SK-N-SH treated with all-trans-retinoic acid at 6 μM for 48 hours (cell line): ENCODE data around the gene SLX9.

Source experiments
- CREB5 ChIP-seq: fragments of 250-450 bp; sonication (Bioruptor Pico); IDR thresholded peaks from 2 replicates; pipeline ENCODE4 v1.5.1; 2020; ENCODE audit warnings: low read depth, mild to moderate bottlenecking, moderate library complexity
- PATZ1 ChIP-seq: fragments of 250-450 bp; sonication (Bioruptor Pico); IDR thresholded peaks from 2 replicates; pipeline ENCODE4 v1.8.0; 2020; ENCODE audit warnings: mild to moderate bottlenecking, moderate library complexity, borderline replicate concordance
- POU6F1 ChIP-seq: fragments of 250-450 bp; sonication (Bioruptor Pico); IDR thresholded peaks from 2 replicates; pipeline ENCODE4 v1.8.0; 2021; ENCODE audit warnings: low read depth, mild to moderate bottlenecking, moderate library complexity, borderline replicate concordance
- PPARA ChIP-seq: fragments of 250-450 bp; sonication (Bioruptor Pico); IDR thresholded peaks from 2 replicates; pipeline ENCODE4 v1.5.0; 2020; ENCODE audit warnings: mild to moderate bottlenecking, borderline replicate concordance
- RARB ChIP-seq: fragments of 250-450 bp; sonication (Bioruptor Pico); IDR thresholded peaks from 2 replicates; pipeline ENCODE4 v1.8.0; 2021; ENCODE audit warnings: mild to moderate bottlenecking, moderate library complexity
- SNAI2 ChIP-seq: fragments of 250-450 bp; sonication (Bioruptor Pico); IDR thresholded peaks from 2 replicates; pipeline ENCODE4 v1.5.0; 2020; ENCODE audit warnings: mild to moderate bottlenecking, moderate library complexity
- TCF4 ChIP-seq: fragments of 250-450 bp; sonication (Bioruptor Pico); IDR thresholded peaks from 2 replicates; pipeline ENCODE4 v1.8.0; 2021; ENCODE audit warnings: mild to moderate bottlenecking, moderate library complexity, borderline replicate concordance
- TOX ChIP-seq: fragments of 250-450 bp; sonication (Bioruptor Pico); IDR thresholded peaks from 2 replicates; pipeline ENCODE4 v1.8.0; 2021; ENCODE audit warnings: mild to moderate bottlenecking, moderate library complexity, borderline replicate concordance
- TSHZ2 ChIP-seq: fragments of 250-450 bp; sonication (Bioruptor Pico); IDR thresholded peaks from 2 replicates; pipeline ENCODE4 v1.5.0; 2020; ENCODE audit warnings: mild to moderate bottlenecking, moderate library complexity
- ZC3H10 ChIP-seq: fragments of 250-450 bp; sonication (Bioruptor Pico); IDR thresholded peaks from 2 replicates; pipeline ENCODE4 v1.5.1; 2021; ENCODE audit warnings: mild to moderate bottlenecking, moderate library complexity
- ZFP3 ChIP-seq: fragments of 250-450 bp; sonication (Bioruptor Pico); IDR thresholded peaks from 2 replicates; pipeline ENCODE4 v1.5.0; 2020; ENCODE audit warnings: mild to moderate bottlenecking, moderate library complexity
- ZFP30 ChIP-seq: fragments of 450-650 bp; formaldehyde crosslinking; IDR thresholded peaks from 2 replicates; pipeline ENCODE4 v1.5.0; 2022; ENCODE audit warnings: mild to moderate bottlenecking, moderate library complexity
- ZNF8 ChIP-seq: fragments of 450-650 bp; formaldehyde crosslinking; IDR thresholded peaks from 2 replicates; pipeline ENCODE4 v1.5.0; 2020; ENCODE audit warnings: mild to moderate bottlenecking, moderate library complexity

DNA sequence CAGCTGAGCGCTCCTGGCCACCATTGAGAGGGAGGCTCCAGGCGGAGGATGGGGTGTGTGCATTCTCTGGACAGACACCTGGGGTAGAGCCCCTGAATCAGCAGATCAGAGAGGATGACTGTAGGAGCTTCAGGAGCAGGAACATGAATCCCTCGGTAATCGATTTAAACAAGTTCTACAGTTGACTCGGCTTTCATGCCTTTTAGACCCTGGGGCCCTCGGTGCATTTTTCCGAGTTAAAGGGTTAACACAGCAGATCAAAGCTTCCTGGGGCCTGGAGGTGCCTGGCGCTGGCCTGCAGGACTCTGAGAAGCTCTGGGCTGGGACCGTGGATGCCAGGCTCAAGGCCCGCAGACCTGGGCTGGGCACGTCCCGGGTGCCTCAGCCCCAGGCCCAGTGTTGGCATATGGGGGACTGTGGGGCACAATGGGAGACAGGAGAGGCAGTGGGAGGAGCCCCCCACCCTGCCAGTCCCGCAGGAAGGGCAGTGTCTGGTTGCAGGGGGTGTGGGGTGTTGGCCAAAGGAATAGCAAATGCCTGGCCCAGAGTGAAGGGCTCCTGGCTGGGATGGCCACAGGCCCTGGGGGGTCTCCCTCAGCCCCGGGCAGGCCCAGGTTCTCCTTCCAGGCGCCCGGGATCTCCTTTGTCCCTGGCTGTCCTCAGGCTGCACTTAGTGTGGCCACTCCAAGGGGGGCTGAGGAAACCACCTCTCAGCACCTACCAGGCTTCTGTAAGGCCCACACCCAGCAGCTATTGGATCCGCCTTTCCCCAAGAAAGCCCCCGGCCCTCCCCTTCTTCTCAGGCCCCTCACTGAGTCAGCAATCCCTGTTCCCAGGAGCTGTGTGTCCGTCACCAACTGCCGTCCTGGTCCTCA, 40.1 kb downstream of the SLX9 start:
- TF ChIP-seq SNAI2 (CRISPR knock-in tag) (no peak), TCF4 (CRISPR knock-in tag) (no peak), PPARA (CRISPR knock-in tag) (no peak), RARB (CRISPR knock-in tag) (no peak), TOX (CRISPR knock-in tag) (no peak), ZFP30 (CRISPR knock-in tag) (no peak), CREB5 (CRISPR knock-in tag) (no peak), ZFP3 (no peak), PATZ1 (CRISPR knock-in tag) (no peak), POU6F1 (CRISPR knock-in tag) (no peak), ZC3H10 (CRISPR knock-in tag) (no peak), ZNF8 (CRISPR knock-in tag) (no peak), TSHZ2 (CRISPR knock-in tag) (no peak)
